ENCODE data around the gene COX8C.
"Not testable (repeated sequence)": the region's sequence is repeated elsewhere in the genome, so short reads cannot be mapped to it uniquely, and the experiment has no call there.

Gene COX8C

GRCh38 chr14:93322929-93323599 is 23.9 kb upstream of the COX8C start:
- DNase-seq: no peak

GRCh38 chr14:93323600-93324174 is 23.3 kb upstream of the COX8C start:
- DNase-seq: no peak

- DNase-seq: no peak
Observed at GRCh38 chr14:93326196-93326595, 20.8 kb upstream of the COX8C start.

GRCh38 chr14:93328546-93328945 is 18.4 kb upstream of the COX8C start:
- no peak for DNase-seq

GRCh38 chr14:93329965-93330608 is 16.9 kb upstream of the COX8C start:
- DNase-seq: no peak

GRCh38 chr14:93330609-93331000 is 16.4 kb upstream of the COX8C start:
- DNase-seq: no peak

- DNase-seq: no peak
Observed at GRCh38 chr14:93331002-93331727, 15.8 kb upstream of the COX8C start.

- no peak for DNase-seq
Observed at GRCh38 chr14:93331728-93332396, 15.1 kb upstream of the COX8C start.

GRCh38 chr14:93332397-93332852 is 14.6 kb upstream of the COX8C start:
- peak in 1 of 2 experiments; percentile 80 for DNase-seq

- peak; percentile 90 to 98 for DNase-seq
Observed at GRCh38 chr14:93332853-93333630, 13.9 kb upstream of the COX8C start, which contains the start of gene BTBD7. Gene BTBD7 (minus strand): TSS chr14:93333036. CDS start chr14:93296051, 36,985 bp downstream.

- peak in 1 of 2 experiments; percentile 54 for DNase-seq
Observed at GRCh38 chr14:93333631-93334103, 13.3 kb upstream of the COX8C start.

GRCh38 chr14:93337143-93337753 is 9.7 kb upstream of the COX8C start:
- no peak for DNase-seq

GRCh38 chr14:93337884-93338283 is 9.1 kb upstream of the COX8C start:
- DNase-seq: no peak

- no peak for DNase-seq
Observed at GRCh38 chr14:93343266-93343665, 3.7 kb upstream of the COX8C start.

- DNase-seq: no peak
Observed at GRCh38 chr14:93343797-93344196, 3.2 kb upstream of the COX8C start.

- no peak for DNase-seq
Observed at GRCh38 chr14:93347850-93348249, 868 bp downstream of the COX8C start.

- DNase-seq: no peak
Observed at GRCh38 chr14:93348292-93348691, 1.3 kb downstream of the COX8C start.

GRCh38 chr14:93354873-93355272 is 7.9 kb downstream of the COX8C start:
- DNase-seq: not testable (repeated sequence)

- DNase-seq: no peak
Observed at GRCh38 chr14:93368996-93369712, 22.2 kb downstream of the COX8C start.

GRCh38 chr14:93369713-93370266 is 22.8 kb downstream of the COX8C start:
- no peak for DNase-seq
